Activated T-cell treated with anti-CD3 and anti-CD28 coated beads for 1 hour (primary cell): ENCODE data around the gene BEAN1.

Experiments used
- DNase-seq: peaks from one replicate; pipeline ENCODE4 v3.0.0-alpha.2; 2020; ENCODE audit warnings: low read depth

The BEAN1 gene

DNA sequence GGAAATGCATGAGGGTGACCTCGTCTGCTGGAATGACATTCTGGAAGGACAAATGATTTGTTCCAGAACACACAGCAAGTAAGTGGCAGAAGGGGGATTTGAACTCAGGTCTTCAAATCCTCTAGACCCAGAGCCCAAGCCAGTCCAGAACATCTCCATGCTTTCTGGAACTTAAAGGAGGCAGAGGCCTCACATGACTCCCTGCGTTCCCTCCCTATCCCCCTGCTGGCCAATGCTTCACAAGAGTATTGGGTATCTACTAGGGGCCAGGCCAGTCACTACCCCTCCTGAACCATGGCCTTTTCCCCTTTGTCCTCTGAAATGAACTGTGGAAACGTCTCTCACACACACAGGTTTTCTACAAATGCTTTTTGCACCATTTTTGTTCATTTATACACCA lies 7.6 kb upstream of the BEAN1 start:
- DNase-seq: no peak

GRCh38 chr16:66420396-66420795 lies 6.7 kb upstream of the BEAN1 start:
- no peak for DNase-seq

DNA sequence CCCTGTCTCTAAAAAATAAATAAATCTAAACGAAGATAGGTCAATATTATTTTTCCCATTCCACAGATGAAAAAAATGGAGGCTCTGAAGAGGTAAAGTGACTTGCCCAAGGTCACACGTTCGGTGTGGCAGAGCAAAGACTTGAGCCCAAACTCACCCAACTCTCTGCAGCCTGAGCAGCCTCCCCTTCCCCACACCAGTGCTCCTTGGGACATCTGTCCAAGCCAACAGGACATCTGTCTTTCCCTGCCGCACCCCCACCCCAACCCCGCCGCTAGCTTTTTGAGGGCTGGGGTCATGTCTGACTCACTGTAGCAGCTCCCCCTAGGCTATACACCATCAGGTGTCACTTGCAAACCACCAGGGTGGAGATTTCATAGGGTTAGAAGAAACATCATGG lies 5.2 kb upstream of the BEAN1 start:
- DNase-seq: no peak

DNA sequence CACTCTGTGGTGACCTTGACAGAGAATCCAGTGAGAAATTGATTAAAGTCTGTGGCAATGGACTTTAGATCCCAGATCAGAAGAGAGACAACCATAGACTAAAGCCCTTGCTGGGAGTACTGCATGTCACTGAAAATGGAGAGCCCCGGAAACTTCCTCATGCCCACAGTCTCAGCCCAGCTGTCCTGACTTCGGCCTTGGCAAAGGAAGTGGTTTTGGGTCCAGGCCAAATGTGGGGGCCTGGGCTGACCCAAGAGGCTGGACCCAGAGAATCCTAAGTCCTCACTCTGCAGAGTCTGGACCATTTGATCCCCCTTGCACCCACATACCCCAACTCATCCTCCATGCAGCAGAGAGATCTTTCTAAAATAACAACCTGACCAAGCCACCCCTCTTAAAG lies 4.7 kb upstream of the BEAN1 start:
- DNase-seq: no peak

DNA sequence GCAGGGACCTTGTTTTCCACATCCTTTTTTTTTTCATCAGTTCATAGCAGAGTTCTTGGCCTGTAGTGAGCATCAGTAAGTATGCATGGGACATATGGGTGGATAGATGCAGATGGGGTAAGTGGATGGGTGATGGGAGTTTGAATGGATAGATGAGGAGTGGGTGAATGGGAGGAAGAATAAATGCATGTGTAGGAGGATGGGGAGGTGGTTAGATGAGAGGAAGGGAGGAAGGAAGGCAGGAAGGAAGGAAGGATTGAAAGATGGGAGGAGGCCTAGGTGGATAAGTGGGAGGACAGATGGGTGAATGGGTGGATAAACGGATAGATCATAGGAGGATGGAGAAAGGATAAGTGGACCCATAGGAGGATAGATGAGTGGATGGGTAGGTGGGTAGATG lies 3.9 kb upstream of the BEAN1 start:
- DNase-seq: no peak

DNA sequence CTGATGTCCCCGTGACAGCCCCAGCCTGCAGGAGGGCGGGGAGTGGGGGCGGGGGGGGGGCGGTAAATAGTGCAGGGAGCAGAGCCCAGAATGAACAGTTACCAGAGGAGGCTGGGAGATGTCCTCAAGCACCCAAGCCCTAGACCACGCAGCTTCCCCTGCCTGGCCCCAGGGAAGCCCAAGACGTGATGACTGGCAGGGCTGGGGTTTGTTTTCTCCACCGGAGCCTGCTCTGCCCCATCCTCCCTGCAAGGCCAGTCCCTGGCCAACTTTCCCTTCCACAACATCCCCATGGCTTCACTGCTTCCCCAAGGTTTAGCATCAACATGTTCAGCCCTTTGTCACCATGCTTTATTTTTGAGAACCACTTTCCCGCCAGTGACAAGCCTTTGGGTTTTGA lies 1.4 kb upstream of the BEAN1 start:
- DNase-seq: no peak

GRCh38 chr16:66426112-66427035 lies 721 bp upstream of the BEAN1 start:
- DNase-seq: no peak

GRCh38 chr16:66427871-66428681 lies 981 bp downstream of the BEAN1 start:
- DNase-seq: no peak

DNA sequence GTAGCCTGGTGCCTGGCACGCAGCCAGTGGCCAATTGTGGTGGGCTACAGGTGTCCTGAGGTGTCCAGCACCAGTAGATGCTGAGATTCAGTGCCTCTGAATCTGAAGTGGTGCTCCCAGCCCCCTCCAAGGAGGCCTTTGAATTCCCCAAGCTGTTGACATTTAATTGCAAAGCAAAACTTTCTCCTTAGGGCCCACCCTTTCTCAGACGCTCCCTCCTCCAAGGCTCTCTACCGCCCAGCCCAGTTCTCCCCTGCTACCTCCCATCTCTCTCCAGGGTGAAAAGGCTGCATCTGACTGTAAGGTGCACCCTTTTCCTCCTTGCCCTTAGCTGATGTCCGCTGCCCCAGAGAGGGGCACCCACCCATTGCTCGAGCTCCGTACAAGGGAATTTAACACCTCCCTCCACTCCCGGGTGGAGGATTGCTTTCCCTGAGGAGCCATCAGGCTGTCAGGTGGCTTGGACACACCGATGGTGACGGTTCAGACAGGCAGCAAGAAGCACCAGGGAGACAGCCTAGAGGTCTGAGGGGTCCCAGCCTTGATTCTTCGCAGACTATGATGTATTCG lies 1.7 kb downstream of the BEAN1 start:
- no peak for DNase-seq

DNA sequence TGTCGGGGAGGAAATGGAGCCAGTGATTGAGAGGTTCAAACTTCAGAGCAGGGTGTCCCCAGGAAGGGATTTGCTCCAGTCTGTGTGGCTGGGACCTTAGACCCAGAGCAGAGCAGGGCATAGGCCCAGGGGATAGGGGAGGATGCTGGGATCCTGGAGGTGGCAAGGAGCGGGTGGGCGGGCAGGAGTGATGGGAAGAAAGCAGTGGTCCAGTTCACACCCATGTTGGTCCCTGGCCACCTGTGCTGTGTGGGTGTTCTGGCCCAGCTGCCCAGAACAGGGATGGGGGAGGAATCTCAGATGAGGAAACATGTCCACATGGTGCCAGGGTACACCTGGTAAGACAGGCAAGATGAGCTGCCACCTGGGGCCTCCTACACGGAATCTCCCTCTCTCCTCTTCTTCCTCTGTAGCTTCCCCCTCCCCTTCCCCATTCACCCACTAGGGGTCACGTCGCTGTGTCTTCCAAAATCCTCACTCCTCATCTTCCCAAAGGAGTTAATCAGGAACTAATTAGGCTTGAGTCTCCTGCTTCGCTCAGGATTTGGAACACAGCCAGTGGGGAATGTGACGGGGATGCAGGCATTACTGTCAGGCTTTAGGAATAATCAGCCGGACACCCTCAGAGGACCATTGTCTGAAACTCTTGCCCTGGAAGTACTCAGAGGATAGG lies 2.3 kb downstream of the BEAN1 start:
- DNase-seq: no peak

GRCh38 chr16:66430214-66430613 lies 3.1 kb downstream of the BEAN1 start:
- DNase-seq: no peak

DNA sequence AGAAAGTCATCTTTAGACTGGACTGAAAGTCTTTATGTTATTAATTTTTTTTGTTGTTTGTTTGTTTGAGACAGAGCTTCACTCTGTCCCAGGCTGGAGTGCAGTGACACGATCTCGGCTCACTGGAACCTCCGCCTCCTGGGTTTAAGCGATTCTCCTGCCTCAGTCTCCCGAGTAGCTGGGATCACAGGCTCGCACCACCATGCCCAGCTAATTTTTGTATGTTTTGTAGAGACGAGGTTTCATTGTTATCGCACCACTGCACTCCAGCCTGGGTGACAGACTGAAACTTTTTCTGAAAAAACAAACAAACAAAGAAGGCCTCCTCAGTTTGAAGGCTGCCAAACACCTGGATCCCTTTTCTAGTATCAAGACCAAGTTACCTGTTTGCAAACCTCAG lies 4.7 kb downstream of the BEAN1 start:
- DNase-seq: no peak

- DNase-seq: no peak
Measured at GRCh38 chr16:66432429-66432828, 5.3 kb downstream of the BEAN1 start.

GRCh38 chr16:66434619-66435430 lies 7.7 kb downstream of the BEAN1 start:
- no peak for DNase-seq

DNA sequence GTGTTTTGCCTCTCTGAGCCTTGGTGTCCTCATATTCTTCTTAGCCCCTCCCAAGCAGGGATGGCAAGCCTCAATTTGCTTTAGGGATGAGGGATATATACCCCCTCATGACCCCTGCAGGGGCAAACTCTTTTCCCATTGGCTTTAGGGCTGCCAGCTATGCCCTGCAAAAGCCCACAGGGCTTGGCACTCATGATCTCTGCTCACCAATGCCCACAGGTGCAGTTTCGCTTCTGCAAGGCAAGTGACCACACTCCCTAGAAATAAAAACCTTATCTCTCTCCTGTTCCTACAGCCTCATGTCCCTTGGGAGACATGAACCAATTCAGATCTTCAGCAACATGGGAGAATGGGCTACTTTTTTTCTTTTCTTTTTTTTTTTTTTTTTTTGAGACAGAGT lies 8.8 kb downstream of the BEAN1 start:
- DNase-seq: no peak

- DNase-seq: no peak
Measured at GRCh38 chr16:66437391-66437945, 10.4 kb downstream of the BEAN1 start.

GRCh38 chr16:66438536-66438935 lies 11.4 kb downstream of the BEAN1 start:
- no peak for DNase-seq

- DNase-seq: no peak
Measured at GRCh38 chr16:66439051-66439730, 12.1 kb downstream of the BEAN1 start.

DNA sequence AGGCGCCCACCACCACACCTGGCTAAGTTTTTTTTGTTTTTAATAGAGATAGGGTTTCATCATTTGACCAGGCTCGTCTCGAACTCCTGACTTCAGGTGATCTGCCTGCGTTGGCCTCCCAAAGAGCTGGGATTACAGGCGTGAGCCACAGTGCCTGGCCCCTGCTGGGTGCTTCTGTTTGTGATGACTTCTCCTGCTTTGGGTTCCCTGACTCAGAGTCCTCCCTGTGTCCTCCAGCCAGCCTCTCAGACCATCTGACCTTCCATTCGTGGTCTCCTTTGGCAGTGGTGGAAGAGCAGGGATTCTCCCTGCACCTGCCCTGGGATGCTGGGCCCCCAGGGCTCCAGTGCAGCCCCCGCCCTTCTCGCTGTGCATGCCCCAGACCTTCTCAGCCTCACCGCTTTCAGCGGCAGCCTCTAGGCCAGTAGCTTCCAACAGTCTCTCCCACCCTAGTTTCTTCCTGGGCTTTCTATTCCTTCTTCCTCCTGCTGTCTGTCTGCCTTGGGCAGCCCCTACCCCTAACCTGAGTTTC lies 13.2 kb downstream of the BEAN1 start:
- no peak for DNase-seq

DNA sequence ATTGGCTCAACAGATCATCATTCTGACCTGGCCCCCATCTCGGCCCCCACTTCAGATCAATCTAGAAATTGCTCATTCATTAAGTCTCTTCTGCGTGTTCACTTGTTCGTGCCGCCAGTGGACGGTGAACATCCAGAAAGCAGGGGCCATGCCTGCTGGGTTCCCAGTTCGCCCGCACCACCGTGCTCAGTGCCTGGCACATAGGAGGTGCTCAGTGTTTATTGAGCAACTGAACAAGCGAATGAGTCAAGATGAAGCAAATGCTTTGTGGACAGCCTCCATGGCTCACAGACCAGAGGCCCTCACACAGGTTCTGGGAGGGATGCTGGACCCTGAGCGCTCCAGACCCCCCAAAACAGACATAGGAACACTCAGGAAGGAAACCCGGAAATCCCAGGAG lies 13.9 kb downstream of the BEAN1 start:
- DNase-seq: no peak
